Measurements from ENCODE around the gene TNNT3. TPM values are rescaled to one million over a fixed set of nuclear protein-coding genes. Genes with fewer than 3 reads are reported as not detected.

The TNNT3 gene
- polyA plus RNA-seq, 1 experiment: not detected

- TF ChIP-seq CTCF (IDR thresholded peaks at IDR 0.05; ENCODE audit: low read depth, low read length): no peak
- Histone ChIP-seq H3K27ac (ENCODE audit: low read depth, low read length) (no peak overlapping the region), H3K9me3 (ENCODE audit: control insufficient read depth, insufficient read depth, low read length) (no peaks in the 10 kb centered on the region), H3K4me3 (ENCODE audit: low read depth, low read length) (no peak overlapping the region), H3K27me3 (ENCODE audit: control insufficient read depth, insufficient read depth, low read length) (no peaks in the 10 kb centered on the region)
- ChIA-PET POLR2A (no interaction called here), CTCF (no interaction called here)
- DNase-seq (ENCODE audit: low read depth, low spot score): no peak
These were observed 44.8 kb downstream of the TNNT3 start for GRCh38 chr11:1964348-1964747.

- CTCF ChIA-PET: interaction anchor here (0.9 kb wide), 1 partner anchor 132 kb away, joined by 3 read pairs; no protein-coding TSS in a partner anchor
- Histone ChIP-seq H3K4me3 (ENCODE audit: low read depth, low read length) (no peak overlapping the region), H3K27me3 (ENCODE audit: control insufficient read depth, insufficient read depth, low read length) (no peaks in the 10 kb centered on the region), H3K9me3 (ENCODE audit: control insufficient read depth, insufficient read depth, low read length) (no peaks in the 10 kb centered on the region), H3K27ac (ENCODE audit: low read depth, low read length) (no peak overlapping the region)
- POLR2A ChIA-PET: no interaction called here
- no peak for TF ChIP-seq CTCF (IDR thresholded peaks at IDR 0.05; ENCODE audit: low read depth, low read length)
- no peak for DNase-seq (ENCODE audit: low read depth, low spot score)
These were observed 45.5 kb downstream of the TNNT3 start for GRCh38 chr11:1964955-1965354.

DNA sequence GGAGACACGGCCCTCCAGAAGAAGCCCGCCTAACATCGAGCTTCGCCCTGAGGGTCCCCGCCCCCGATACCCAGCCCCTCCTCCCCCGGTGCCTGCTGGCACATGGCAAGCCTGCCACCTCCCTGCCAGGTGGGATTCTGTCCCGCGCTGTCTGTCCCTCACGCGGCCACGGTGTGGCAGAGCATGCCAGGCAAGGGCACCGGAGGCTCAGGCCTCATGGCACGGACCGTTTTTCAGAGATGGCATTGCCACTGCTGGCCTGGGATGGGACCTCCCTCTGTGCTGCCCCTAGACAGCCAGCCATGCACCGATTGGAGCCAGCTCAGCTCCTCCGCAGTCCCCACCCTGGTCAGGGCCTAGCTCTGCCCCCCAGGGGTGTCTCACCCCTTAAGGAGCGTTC, 47.0 kb downstream of the TNNT3 start:
- DNase-seq (ENCODE audit: low read depth, low spot score): no peak
- CTCF ChIA-PET: interaction anchor here (0.7 to 2.3 kb wide), 2 partner anchors 185 to 273 kb away, joined by 3 to 9 read pairs; no protein-coding TSS in a partner anchor
- Histone ChIP-seq H3K9me3 (ENCODE audit: control insufficient read depth, insufficient read depth, low read length) (no peaks in the 10 kb centered on the region), H3K27me3 (ENCODE audit: control insufficient read depth, insufficient read depth, low read length) (no peaks in the 10 kb centered on the region), H3K4me3 (ENCODE audit: low read depth, low read length) (no peak overlapping the region), H3K27ac (ENCODE audit: low read depth, low read length) (no peak overlapping the region)
- no peak for TF ChIP-seq CTCF (IDR thresholded peaks at IDR 0.05; ENCODE audit: low read depth, low read length)
- POLR2A ChIA-PET: no interaction called here

GRCh38 chr11:1967641-1968225, 48.2 kb downstream of the TNNT3 start:
- H3K4me3 ChIP-seq (ENCODE audit: low read depth, low read length): no peak overlapping the region
- POLR2A ChIA-PET: no interaction called here
- H3K27me3 ChIP-seq (ENCODE audit: control insufficient read depth, insufficient read depth, low read length): no peaks in the 10 kb centered on the region
- no peaks in the 10 kb centered on the region for H3K9me3 ChIP-seq (ENCODE audit: control insufficient read depth, insufficient read depth, low read length)
- no peak overlapping the region for H3K27ac ChIP-seq (ENCODE audit: low read depth, low read length)
- no peak for TF ChIP-seq CTCF (IDR thresholded peaks at IDR 0.05; ENCODE audit: low read depth, low read length)
- CTCF ChIA-PET: interaction anchor here (0.6 to 2.3 kb wide), 6 partner anchors 10 to 315 kb away, joined by 3 to 9 read pairs (median 4); no protein-coding TSS in a partner anchor
- no peak for DNase-seq (ENCODE audit: low read depth, low spot score)

- H3K27me3 ChIP-seq (ENCODE audit: control insufficient read depth, insufficient read depth, low read length): no peaks in the 10 kb centered on the region
- ChIA-PET CTCF (interaction anchor here (0.9 to 1.2 kb wide), 2 partner anchors 21 to 316 kb away, joined by 3 to 4 read pairs; no protein-coding TSS in a partner anchor), POLR2A (no interaction called here)
- H3K4me3 ChIP-seq (ENCODE audit: low read depth, low read length): no peak overlapping the region
- no peaks in the 10 kb centered on the region for H3K9me3 ChIP-seq (ENCODE audit: control insufficient read depth, insufficient read depth, low read length)
- DNase-seq (ENCODE audit: low read depth, low spot score): no peak
- no peak for TF ChIP-seq CTCF (IDR thresholded peaks at IDR 0.05; ENCODE audit: low read depth, low read length)
- H3K27ac ChIP-seq (ENCODE audit: low read depth, low read length): no peak overlapping the region
These were observed 49.0 kb downstream of the TNNT3 start for GRCh38 chr11:1968454-1969002.

Data from AG04450 (cell line).